ENCODE data around the gene AGBL1.

GRCh38 chr15:86590461-86590860 lies 510.8 kb downstream of the AGBL1 start:
- TF ChIP-seq REST (IDR thresholded peaks at IDR 0.05; ENCODE audit: insufficient replicate concordance, low read depth), result no peak
- no peak for TF ChIP-seq CTCF (IDR thresholded peaks at IDR 0.05; ENCODE audit: insufficient read depth, low read length)

Measured in HL-60 (cell line).